IgD-negative memory B cell (primary cell): ENCODE measurements around the gene SPOP. TPM values are rescaled to one million over a fixed set of nuclear protein-coding genes. Genes with fewer than 3 reads are reported as not detected.
"Not testable (repeated sequence)": the region's sequence is repeated elsewhere in the genome, so short reads cannot be mapped to it uniquely, and the experiment has no call there.

Experiments used
- H3K27ac Mint-ChIP-seq, 3 donors: one replicate each; pipeline ENCODE4 v1.8.0; 2020 to 2022; ENCODE audit warnings: mild to moderate bottlenecking in 3 of 3, mixed read lengths in 3 of 3, moderate library complexity in 1 of 3
- H3K27me3 Mint-ChIP-seq: one replicate; pipeline ENCODE4 v1.8.0; 2021; ENCODE audit warnings: mixed read lengths
- H3K36me3 Mint-ChIP-seq: one replicate; pipeline ENCODE4 v1.8.0; 2020; ENCODE audit warnings: mild to moderate bottlenecking, mixed read lengths
- H3K4me1 Mint-ChIP-seq, 3 donors: one replicate each; pipeline ENCODE4 v1.8.0; 2020 to 2022; ENCODE audit warnings: mixed read lengths in 3 of 3, mild to moderate bottlenecking in 1 of 3
- H3K4me3 Mint-ChIP-seq, 4 donors: one replicate each; pipeline ENCODE4 v1.8.0; 2020 to 2022; ENCODE audit warnings: mild to moderate bottlenecking in 4 of 4, mixed read lengths in 4 of 4, moderate library complexity in 3 of 4
- H3K9me3 Mint-ChIP-seq, 3 donors: one replicate each; pipeline ENCODE4 v1.8.0; 2020 to 2021; ENCODE audit warnings: mixed read lengths in 3 of 3, mild to moderate bottlenecking in 1 of 3
- polyA plus RNA-seq: library from polyadenylated mRNA; unstranded; fragments of 300-500 nt; fragmentation: Illumina TruSeq; gene quantifications from one replicate; pipeline ENCODE4 v1.2.3, GENCODE V29; 2021

SPOP gene
- polyA plus RNA-seq, 1 donor from 2014 or later: 90.5 TPM

GRCh38 chr17:49564638-49565037 lies 113.3 kb downstream of the SPOP start:
- no peak overlapping the region for H3K4me3 Mint-ChIP-seq
- no peak overlapping the region for H3K27ac Mint-ChIP-seq
- H3K27me3 Mint-ChIP-seq: peaks cover 16% of the 10 kb centered on the region
- peaks cover 0 to 6% (median 5%) of the 10 kb centered on the region in 3 donors for H3K4me1 Mint-ChIP-seq
- H3K9me3 Mint-ChIP-seq: no peaks in the 10 kb centered on the region
- H3K36me3 Mint-ChIP-seq: peaks cover 3% of the 10 kb centered on the region

DNA sequence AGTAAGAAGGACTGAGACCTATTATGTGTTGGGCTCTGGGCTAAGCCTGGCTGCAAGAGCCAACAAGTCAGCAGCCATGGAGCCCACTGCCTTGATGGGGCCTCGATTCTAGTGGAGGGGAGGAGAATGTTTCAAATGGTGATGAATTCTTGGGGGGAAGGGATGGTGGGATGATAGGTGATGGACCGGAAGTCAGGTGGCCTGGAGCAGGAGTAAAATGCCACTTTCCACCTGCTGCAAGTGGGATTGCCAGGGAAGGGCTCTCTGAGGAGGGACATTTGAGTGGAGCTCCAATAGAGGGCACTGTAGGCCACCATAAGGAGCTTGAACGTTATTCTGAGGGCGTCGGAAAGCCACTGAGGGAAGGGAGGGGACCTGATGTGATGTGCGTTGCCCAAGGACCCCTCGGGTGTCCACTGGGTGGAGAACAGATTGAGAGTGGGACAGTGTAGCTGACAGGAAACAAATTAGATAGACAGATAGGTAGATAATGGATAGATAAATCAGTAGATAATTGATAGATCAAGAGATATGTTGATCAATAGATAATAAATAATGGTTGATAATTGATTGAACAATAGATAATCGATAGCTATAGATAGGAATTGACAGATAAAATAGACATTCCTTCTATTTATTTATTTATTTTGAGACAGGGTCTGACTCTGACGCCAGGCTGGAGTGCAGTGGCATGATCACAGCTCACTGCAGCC lies 120.4 kb downstream of the SPOP start:
- Mint-ChIP-seq H3K9me3 (no peaks in the 10 kb centered on the region), H3K4me3 (no peak overlapping the region), H3K4me1 (peaks cover 0 to 8% (median 0%) of the 10 kb centered on the region in 3 donors), H3K27me3 (peaks cover 10% of the 10 kb centered on the region), H3K36me3 (no peaks in the 10 kb centered on the region), H3K27ac (no peak overlapping the region)

DNA sequence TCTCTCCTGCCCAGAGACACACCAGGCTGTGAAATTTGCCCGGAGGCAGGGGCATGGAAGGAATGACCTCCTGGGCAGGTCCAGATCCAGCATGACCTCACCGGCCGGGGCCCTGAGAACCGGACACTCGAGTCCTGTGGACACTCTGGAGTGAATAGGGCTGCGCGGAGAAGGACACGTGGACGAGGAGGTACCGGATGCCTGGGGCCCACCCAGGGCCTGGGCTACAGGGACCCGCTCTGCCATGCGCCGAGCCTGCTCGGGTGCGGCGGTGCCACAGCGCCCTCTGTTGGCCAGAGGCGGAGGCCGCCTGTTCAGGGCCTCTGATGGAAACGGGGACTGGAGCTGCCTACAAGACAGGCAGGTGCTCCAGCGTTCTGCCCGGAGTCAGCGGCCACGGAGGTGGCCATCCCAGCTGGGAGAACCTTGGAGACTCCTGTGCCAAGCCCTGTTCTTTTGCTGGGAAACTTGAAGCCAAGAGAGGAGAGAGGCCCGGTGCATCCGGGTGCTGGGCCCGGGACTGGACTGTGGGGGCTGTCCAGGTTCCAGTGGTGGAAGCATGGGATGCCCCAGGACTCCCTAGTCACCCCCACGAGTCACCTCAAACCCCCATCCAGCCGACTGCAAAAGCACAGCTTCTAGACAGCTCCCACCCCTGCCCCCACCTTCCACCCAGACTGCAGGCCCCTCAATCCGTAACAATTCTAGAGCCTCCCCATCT lies 121.5 kb downstream of the SPOP start:
- Mint-ChIP-seq H3K9me3 (no peaks in the 10 kb centered on the region), H3K27me3 (peaks cover 10% of the 10 kb centered on the region), H3K27ac (peak overlapping the region in 1 of 3 donors; percentile 50), H3K36me3 (no peaks in the 10 kb centered on the region), H3K4me1 (peaks cover 0 to 8% (median 0%) of the 10 kb centered on the region in 3 donors), H3K4me3 (peak overlapping the region in 1 of 4 donors; percentile 65)

DNA sequence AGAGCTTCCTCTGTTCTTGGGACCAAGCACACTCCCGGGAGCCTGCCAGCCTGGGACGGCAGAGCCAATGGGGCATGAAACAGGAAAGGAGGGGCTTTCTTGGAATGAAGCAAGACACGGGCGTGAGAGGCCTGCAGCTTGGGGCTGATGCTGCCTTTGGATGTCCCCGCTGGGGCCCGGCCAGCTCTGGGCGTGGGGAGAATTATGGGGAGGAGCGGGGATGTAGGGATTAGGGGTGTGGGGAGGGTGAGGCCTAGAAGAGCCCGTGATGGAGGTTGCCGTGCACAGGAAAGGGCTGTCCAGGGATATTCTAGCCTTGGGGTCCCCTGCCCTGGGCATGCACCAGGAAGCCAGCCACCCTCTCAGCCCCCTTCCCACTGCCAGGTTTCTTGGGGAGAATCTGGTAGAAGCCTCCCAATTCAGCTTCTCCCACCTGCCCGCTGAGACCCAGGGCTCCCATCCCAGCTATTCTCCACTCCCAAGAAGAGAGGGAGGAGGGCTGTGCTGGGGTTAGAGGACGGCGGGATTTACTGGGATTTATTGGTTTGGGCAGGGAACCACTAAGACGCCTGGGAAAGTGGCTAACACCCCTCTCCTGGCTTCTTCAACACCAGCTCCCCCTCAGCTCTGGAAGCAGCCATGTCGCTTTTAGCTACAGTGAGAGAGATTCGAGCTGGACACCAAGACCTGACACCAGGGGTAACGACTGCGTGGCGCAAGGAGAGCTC lies 122.2 kb downstream of the SPOP start:
- H3K4me1 Mint-ChIP-seq: peaks cover 0 to 8% (median 0%) of the 10 kb centered on the region in 3 donors
- peaks cover 8% of the 10 kb centered on the region for H3K27me3 Mint-ChIP-seq
- no peaks in the 10 kb centered on the region for H3K36me3 Mint-ChIP-seq
- peak overlapping the region in 1 of 3 donors; percentile 50 for H3K27ac Mint-ChIP-seq
- H3K4me3 Mint-ChIP-seq: peak overlapping the region in 2 of 4 donors; percentile 47 to 65
- H3K9me3 Mint-ChIP-seq: no peaks in the 10 kb centered on the region

GRCh38 chr17:49554694-49555494 lies 123.0 kb downstream of the SPOP start:
- Mint-ChIP-seq H3K4me1 (peaks cover 0 to 8% (median 0%) of the 10 kb centered on the region in 3 donors), H3K4me3 (peak overlapping the region in 1 of 4 donors; percentile 47), H3K27me3 (peaks cover 8% of the 10 kb centered on the region), H3K27ac (no peak overlapping the region), H3K9me3 (no peaks in the 10 kb centered on the region), H3K36me3 (no peaks in the 10 kb centered on the region)

- no peak overlapping the region for H3K4me3 Mint-ChIP-seq
- H3K9me3 Mint-ChIP-seq: no peaks in the 10 kb centered on the region
- peaks cover 0 to 8% (median 0%) of the 10 kb centered on the region in 3 donors for H3K4me1 Mint-ChIP-seq
- peaks cover 6% of the 10 kb centered on the region for H3K27me3 Mint-ChIP-seq
- H3K27ac Mint-ChIP-seq: peak overlapping the region in 1 of 3 donors; percentile 79
- no peaks in the 10 kb centered on the region for H3K36me3 Mint-ChIP-seq
These were observed 124.1 kb downstream of the SPOP start for GRCh38 chr17:49553676-49554335.

DNA sequence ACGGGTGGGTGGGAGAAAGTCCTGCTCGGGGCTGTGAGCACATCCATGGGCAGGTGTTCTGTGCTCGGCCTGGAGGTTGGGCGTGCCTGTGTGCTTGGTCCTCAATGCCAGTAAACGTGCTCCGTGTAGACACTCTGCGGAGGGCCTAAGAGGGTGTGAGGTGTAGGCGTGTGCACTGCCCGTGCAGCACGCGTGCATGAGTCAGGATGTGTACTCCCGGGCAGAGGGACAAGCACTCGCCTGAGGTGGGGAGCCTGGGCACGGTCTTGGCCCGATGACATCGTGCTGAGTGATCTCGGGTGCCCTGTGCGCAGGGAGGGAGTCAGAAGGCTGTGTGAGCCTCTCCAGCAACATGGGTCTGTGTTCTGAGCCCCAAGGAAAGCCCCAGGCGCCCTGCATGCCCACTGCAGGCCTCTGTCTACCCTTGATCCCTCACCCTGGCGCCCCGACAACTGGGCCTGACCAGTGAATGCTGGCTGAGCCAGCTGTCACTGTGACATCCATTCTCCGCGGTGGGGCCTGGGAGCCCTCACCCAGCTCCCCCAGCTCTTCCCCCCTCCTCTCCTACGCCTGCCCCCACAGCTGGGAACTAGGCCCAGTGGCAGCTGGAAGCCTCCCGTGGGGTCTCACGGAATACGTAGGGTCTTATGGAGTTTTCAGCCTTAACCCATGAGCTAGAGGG lies 125.7 kb downstream of the SPOP start:
- Mint-ChIP-seq H3K36me3 (no peaks in the 10 kb centered on the region), H3K9me3 (no peaks in the 10 kb centered on the region), H3K4me3 (no peak overlapping the region), H3K4me1 (peaks cover 0 to 5% (median 0%) of the 10 kb centered on the region in 3 donors), H3K27me3 (peaks cover 5% of the 10 kb centered on the region), H3K27ac (no peak overlapping the region)

DNA sequence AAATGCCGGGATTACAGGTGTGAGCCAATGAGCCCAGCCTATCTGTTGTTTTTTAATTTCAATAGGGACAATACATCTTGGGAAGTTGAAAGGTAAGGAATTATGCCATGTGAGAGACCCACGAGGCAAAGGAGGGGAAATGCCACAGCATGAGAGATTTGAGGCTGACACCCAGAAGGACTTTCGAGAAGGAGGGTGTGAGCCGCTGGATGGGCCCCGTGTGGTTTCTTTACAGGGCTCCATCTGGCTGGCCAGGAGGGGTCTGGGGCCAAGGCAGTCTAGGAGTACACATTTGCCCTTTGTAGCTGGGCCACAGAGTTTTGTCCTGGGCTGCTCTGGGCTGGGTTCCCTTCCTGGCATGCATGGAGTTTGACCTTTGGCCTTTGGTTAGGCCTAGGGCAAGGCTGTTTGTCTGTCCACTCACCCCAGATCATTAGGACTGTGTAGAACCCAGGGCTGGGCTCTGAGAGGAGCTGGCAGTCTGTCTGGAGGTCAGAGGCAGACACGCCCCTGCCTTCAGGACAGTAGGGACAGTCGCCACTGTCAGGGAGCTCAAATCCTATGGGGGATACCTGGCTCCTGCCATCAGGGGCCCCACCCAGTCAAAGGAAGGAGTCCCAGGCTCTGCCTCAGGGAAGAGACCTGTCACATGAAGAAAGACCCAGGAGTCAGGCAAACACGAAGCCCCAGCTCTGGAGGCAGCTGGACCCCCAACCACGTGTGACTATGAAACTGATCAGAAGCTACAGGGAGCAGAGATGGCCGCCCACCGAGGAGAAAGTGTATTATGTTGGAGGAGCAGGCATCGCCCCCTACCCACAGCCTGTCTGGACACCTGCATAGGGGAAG lies 126.5 kb downstream of the SPOP start:
- Mint-ChIP-seq H3K4me1 (peaks cover 0 to 4% (median 0%) of the 10 kb centered on the region in 3 donors), H3K27ac (no peak overlapping the region), H3K27me3 (peaks cover 4% of the 10 kb centered on the region), H3K9me3 (no peaks in the 10 kb centered on the region), H3K4me3 (no peak overlapping the region), H3K36me3 (no peaks in the 10 kb centered on the region)

- H3K9me3 Mint-ChIP-seq, H3K4me1 Mint-ChIP-seq, H3K4me3 Mint-ChIP-seq, H3K27me3 Mint-ChIP-seq, H3K27ac Mint-ChIP-seq, H3K36me3 Mint-ChIP-seq: not testable (repeated sequence)
These were observed 127.1 kb downstream of the SPOP start for GRCh38 chr17:49550764-49551163.

GRCh38 chr17:49549691-49550678 lies 127.9 kb downstream of the SPOP start:
- H3K9me3 Mint-ChIP-seq: no peaks in the 10 kb centered on the region
- peaks cover 6% of the 10 kb centered on the region for H3K27me3 Mint-ChIP-seq
- H3K4me3 Mint-ChIP-seq: no peak overlapping the region
- no peaks in the 10 kb centered on the region for H3K36me3 Mint-ChIP-seq
- H3K4me1 Mint-ChIP-seq: peaks cover 0 to 4% (median 0%) of the 10 kb centered on the region in 3 donors
- no peak overlapping the region for H3K27ac Mint-ChIP-seq

DNA sequence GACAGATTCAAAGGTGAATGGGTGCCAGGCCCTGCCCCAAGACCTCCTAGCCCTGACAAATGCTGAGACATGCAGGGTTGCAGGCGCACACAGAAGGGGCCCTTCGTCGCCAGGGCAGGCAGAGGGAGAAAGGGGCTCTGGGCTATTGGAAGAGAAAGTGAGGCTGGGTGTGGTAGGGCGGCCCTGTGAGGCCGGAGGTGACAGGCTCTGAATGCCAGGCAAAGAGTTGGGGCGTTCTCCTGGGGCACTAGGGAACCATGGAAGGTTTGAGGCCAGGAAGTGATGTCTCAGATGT lies 128.6 kb downstream of the SPOP start:
- H3K36me3 Mint-ChIP-seq: peaks cover under 1% of the 10 kb centered on the region

More for the DNA sequence above, 128.6 kb downstream of the SPOP start:
- peaks cover 6% of the 10 kb centered on the region for H3K27me3 Mint-ChIP-seq
- H3K9me3 Mint-ChIP-seq: peaks cover 0 to under 1% (median 0%) of the 10 kb centered on the region in 3 donors
- peak overlapping the region in 1 of 4 donors; percentile 14 for H3K4me3 Mint-ChIP-seq
- no peak overlapping the region for H3K27ac Mint-ChIP-seq
- H3K4me1 Mint-ChIP-seq: peaks cover 0 to 4% (median 0%) of the 10 kb centered on the region in 3 donors
